ENCODE data around the gene PLSCR5.

Gene PLSCR5, protein sequence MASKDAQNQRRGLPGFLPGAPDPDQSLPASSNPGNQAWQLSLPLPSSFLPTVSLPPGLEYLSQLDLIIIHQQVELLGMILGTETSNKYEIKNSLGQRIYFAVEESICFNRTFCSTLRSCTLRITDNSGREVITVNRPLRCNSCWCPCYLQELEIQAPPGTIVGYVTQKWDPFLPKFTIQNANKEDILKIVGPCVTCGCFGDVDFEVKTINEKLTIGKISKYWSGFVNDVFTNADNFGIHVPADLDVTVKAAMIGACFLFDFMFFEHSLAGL

DNA sequence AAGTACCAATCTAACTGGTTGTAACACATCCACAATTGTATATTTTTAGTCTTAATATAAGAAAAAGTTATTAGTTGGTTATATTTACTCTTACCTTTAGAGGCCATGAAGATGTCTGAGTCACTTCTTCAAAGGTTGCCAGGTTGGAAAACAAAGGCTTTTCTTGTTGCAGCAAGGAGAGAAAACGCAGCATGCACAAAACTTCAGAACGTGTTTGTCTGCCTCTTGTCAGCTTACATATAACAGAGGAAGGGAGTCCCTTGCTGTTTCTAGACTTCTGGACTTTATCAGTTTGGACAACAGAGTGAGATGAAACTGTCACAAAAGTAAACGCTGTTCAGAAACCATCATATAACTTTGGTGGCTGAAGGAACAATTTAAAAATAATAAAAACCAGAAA is at the start of gene PLSCR5:
Gene PLSCR5, minus strand, starts transcription at position 241 of the 400 bp plus-strand sequence. Its CDS starts 134 bp downstream, at position 107.
- Mint-ChIP-seq H3K27me3 (peaks cover 20% of the 10 kb centered on the region), H3K9me3 (no peaks in the 10 kb centered on the region), H3K4me1 (no peaks in the 10 kb centered on the region), H3K4me3 (no peak within 1 kb of the TSS), H3K36me3 (no peaks in the 10 kb centered on the region), H3K27ac (no peak within 1 kb of the TSS)
- ATAC-seq = no peak

DNA sequence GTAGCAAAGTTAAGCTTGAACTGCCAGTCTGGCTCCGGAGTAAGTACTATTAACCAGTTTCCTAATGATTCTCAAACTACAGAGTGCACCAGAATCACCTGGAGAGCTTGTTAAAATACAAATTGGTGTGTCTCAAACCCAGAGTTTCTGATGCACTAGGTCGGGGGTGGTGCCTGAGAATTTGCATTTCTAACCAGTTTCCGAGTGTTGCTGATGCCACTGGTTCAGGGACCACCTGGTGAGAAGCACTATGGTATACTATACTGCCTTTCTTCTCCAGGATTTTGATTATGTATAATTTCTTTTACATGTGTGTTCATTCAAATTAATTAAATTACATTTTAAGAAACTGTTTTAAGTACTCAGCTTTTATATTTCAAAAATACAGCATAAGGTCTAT is 48.8 kb upstream of the PLSCR5 start:
- Mint-ChIP-seq H3K27ac (no peak overlapping the region), H3K36me3 (no peaks in the 10 kb centered on the region), H3K9me3 (no peaks in the 10 kb centered on the region), H3K4me1 (no peaks in the 10 kb centered on the region), H3K4me3 (no peak overlapping the region), H3K27me3 (no peaks in the 10 kb centered on the region)
- ATAC-seq = no peak

DNA sequence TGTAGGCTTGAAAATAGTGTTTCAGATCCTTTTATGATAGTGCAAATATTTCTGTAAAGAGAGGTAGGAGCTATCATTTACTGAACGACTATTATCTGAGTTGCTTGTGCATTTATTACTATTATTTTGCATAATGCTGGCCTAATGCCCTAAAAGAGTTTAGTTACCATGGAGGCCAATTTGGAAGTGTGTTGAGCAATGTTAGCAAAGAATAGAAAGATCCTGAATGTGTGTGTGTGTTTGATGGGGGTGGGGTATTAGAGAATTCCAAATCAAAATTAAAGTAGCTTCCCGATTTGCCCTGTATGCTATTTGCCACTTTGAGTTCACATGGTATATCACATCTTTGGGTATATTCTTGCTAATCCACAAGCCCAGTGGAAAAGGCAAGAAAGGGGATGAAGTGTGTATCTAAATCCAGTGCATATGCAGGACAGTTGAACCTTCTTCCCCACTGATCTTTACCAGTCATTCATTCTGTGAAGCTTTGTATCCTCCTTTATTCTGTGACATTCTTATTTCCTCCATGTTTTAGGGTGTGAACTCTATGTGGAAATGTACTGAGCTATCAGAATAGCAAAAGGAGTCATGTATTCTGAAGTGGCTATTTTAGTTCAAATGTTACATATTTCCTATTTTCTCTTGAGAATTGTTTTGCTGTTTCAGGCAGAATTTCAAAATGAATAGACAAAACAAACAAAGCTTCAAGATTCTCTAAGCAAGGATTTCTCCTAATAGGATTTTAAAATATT is 45.7 kb upstream of the PLSCR5 start:
- Mint-ChIP-seq H3K9me3 (no peaks in the 10 kb centered on the region), H3K36me3 (no peaks in the 10 kb centered on the region), H3K27ac (no peak overlapping the region), H3K4me1 (no peaks in the 10 kb centered on the region), H3K27me3 (no peaks in the 10 kb centered on the region), H3K4me3 (no peak overlapping the region)
- ATAC-seq = no peak

DNA sequence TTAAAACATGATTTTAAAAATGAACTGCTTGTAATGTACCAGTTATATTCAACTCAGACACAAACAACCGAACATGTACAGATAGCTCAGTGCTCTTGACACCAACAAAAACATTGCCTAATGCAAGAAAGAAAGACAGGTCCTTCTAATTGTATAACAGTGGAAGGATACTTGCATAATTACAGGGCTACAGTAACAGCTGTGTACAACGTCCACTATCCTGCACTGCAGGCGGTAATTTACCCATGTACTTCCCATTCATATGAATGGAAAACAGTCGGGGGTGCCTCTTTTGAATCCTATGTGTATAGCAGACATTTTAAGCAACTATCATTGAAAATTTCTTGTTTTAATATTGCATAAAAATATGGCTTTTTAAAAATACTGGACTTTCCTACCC is 41.1 kb upstream of the PLSCR5 start:
- no peak overlapping the region for H3K4me3 Mint-ChIP-seq
- ATAC-seq = no peak
- no peak overlapping the region for H3K27ac Mint-ChIP-seq
- no peaks in the 10 kb centered on the region for H3K27me3 Mint-ChIP-seq
- no peaks in the 10 kb centered on the region for H3K4me1 Mint-ChIP-seq
- no peaks in the 10 kb centered on the region for H3K36me3 Mint-ChIP-seq
- no peaks in the 10 kb centered on the region for H3K9me3 Mint-ChIP-seq

DNA sequence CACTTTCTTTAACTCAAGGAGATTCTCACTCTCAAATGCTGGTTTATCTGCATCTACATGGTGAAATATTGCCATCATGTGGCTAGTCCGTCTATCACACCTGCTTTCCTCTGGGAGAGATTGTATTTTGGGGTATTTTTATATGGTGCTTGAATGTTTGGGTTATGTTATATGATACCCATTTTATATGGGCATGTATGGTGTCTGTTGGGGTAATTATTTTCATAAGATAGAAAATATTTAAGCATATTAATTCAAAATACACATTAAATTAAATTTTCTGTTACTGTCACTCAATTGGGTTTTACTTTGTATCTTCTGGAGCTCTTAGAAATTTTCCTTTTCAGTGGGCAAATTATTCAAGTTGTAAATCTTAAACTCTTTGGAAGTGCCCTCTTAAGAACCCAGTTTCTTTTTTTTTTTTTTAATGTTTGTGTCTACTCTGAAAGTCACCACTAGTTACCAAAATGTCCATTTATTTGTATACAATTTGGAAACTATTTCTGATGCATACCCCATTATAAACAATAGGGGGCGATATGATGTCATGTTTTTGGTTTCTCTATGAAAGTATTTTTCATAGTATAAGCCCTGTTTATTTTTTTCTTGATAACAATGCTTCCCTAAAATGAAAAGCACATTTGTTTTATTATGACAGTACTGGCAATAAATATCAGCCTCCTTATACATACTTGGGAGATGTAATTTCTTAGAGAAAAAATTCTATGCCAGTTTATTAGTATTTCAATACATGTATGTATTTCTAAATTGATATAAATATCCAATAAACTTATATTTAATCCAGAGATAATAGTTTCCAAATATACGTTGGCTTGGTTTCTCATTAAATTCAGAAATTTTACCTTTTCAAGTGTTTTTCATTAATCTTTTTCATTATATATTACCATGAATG is 36.1 kb upstream of the PLSCR5 start:
- Mint-ChIP-seq H3K9me3 (no peaks in the 10 kb centered on the region), H3K4me3 (no peak overlapping the region), H3K36me3 (no peaks in the 10 kb centered on the region), H3K4me1 (no peaks in the 10 kb centered on the region), H3K27ac (no peak overlapping the region), H3K27me3 (no peaks in the 10 kb centered on the region)
- no peak for ATAC-seq

DNA sequence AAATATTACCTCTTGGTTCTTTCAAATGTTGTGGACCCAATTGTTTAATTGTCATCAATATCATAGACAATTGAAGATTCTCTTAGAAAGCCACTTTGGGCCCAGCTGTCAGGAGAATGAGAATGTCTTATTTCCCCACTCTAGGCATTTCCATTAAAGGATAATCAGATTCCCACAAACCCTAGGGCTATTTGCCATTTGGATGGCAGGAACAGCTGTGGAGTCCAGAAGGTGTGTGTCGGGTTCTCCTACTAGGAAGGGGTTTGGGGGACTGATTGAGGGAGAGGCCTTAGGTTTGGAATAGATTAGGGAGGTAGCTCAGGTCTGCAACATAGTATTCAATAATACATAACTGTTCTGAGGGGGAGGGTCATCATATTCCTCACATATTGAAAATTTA is 35.2 kb upstream of the PLSCR5 start:
- no peaks in the 10 kb centered on the region for H3K27me3 Mint-ChIP-seq
- no peaks in the 10 kb centered on the region for H3K36me3 Mint-ChIP-seq
- no peak overlapping the region for H3K4me3 Mint-ChIP-seq

DNA sequence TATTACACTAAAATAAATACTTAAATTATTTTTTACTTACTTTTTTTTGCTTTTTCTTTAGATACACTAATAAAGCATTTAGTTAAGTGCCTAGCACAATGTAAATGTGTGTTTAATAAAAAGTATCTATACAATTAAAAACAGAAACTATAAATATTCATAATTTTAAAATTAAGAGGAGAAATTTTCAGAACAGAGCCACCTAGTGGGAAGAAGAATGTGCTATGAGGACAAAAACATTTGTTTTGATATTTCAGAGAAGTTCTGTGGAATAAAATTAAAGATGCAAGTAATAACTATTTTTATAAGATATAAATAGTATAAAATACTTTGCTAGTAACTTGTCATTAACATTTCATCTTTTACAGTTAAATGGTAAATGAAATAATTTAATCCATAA is 33.6 kb upstream of the PLSCR5 start:
- H3K36me3 Mint-ChIP-seq = no peaks in the 10 kb centered on the region
- H3K27me3 Mint-ChIP-seq = no peaks in the 10 kb centered on the region
- no peaks in the 10 kb centered on the region for H3K9me3 Mint-ChIP-seq
- H3K4me3 Mint-ChIP-seq = no peak overlapping the region
- ATAC-seq = no peak
- H3K27ac Mint-ChIP-seq = no peak overlapping the region
- H3K4me1 Mint-ChIP-seq = no peaks in the 10 kb centered on the region

More for the DNA sequence above, 35.2 kb upstream of the PLSCR5 start:
- Mint-ChIP-seq H3K4me1 (no peaks in the 10 kb centered on the region), H3K9me3 (no peaks in the 10 kb centered on the region), H3K27ac (no peak overlapping the region)
- no peak for ATAC-seq

DNA sequence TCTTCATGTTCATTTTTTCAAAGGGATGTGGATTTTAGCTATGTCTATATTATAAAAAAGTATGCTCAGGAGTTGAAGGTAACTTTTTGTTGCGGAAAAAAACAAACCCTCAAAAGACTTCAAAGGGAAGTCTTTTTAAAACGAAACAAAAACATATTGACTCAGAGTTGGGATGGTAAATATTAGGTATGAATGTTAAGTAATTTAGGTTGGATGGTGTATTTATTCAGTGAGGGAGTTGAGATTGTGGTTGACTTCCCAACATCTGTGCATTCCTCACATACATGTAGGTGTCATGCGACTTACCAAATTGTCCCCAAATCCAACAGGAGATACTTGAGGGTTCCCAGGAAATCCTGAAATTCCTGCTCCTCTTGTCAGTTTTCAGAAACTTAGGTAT is 32.7 kb upstream of the PLSCR5 start:
- H3K27me3 Mint-ChIP-seq = no peaks in the 10 kb centered on the region
- no peaks in the 10 kb centered on the region for H3K9me3 Mint-ChIP-seq

DNA sequence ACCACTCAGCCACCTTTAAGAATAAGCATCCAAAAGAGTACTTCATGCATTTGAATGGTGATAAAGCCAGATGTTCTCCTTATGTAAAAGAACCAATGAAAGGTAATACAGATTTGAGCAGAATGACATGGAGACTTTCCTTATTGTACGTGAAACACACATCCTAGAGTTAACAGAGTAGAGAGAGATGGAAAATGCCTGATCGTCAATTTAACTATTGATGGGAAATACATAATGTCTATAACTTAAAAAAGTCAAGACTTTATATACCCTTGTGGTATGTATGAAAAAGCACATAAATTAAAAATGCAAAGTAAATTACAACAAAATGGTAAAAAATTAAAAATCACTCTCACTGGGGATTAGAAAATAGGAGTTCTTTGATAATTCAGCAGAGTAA is 31.7 kb upstream of the PLSCR5 start:
- ATAC-seq = no peak

More for the DNA sequence above, 32.7 kb upstream of the PLSCR5 start:
- Mint-ChIP-seq H3K4me1 (no peaks in the 10 kb centered on the region), H3K36me3 (no peaks in the 10 kb centered on the region), H3K4me3 (no peak overlapping the region), H3K27ac (no peak overlapping the region)
- ATAC-seq = no peak

DNA sequence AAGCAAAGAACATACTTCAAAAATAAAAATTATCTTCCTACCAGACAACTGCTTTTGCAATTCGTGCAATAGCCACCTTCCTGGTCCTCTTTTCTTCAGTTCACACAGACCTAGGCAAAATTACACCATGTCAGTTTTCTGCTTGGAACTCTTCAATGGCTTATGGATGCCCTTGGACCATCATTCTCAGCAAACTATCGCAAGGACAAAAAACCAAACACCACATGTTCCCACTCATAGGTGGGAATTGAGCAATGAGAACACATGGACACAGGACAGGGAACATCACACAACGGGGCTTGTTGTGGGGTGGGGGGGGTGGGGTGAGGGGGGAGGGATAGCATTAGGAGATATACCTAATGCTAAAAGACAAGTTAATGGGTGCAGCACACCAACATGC is 29.2 kb upstream of the PLSCR5 start:
- H3K27me3 Mint-ChIP-seq = no peaks in the 10 kb centered on the region
- H3K27ac Mint-ChIP-seq = no peak overlapping the region
- no peak overlapping the region for H3K4me3 Mint-ChIP-seq
- no peak for ATAC-seq
- H3K9me3 Mint-ChIP-seq = no peaks in the 10 kb centered on the region
- no peaks in the 10 kb centered on the region for H3K36me3 Mint-ChIP-seq
- no peaks in the 10 kb centered on the region for H3K4me1 Mint-ChIP-seq

More for the DNA sequence above, 31.7 kb upstream of the PLSCR5 start:
- Mint-ChIP-seq H3K36me3 (no peaks in the 10 kb centered on the region), H3K27ac (no peak overlapping the region), H3K4me3 (no peak overlapping the region), H3K4me1 (no peaks in the 10 kb centered on the region), H3K27me3 (no peaks in the 10 kb centered on the region), H3K9me3 (no peaks in the 10 kb centered on the region)

DNA sequence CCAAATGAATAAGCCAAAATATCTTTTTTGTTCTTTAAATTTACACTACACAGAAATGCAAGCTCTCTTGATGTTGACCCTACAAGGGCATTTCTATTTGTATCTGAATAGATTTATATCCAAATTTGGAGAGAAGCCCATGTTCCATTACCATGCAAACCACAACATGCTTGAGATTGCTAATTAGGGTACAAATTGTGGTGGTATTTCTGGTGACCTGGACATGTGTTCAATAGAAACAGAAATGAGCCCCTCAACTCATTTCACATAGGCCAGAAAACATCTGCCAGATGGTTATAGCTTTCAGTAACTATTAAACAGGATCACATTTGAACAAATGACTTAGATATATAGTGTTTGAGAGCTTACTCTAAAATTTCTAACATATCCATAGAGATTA is 23.5 kb upstream of the PLSCR5 start:
- Mint-ChIP-seq H3K27ac (no peak overlapping the region), H3K4me3 (no peak overlapping the region), H3K27me3 (no peaks in the 10 kb centered on the region), H3K36me3 (no peaks in the 10 kb centered on the region), H3K4me1 (peaks cover 9% of the 10 kb centered on the region), H3K9me3 (peaks cover 3% of the 10 kb centered on the region)
- ATAC-seq = no peak

DNA sequence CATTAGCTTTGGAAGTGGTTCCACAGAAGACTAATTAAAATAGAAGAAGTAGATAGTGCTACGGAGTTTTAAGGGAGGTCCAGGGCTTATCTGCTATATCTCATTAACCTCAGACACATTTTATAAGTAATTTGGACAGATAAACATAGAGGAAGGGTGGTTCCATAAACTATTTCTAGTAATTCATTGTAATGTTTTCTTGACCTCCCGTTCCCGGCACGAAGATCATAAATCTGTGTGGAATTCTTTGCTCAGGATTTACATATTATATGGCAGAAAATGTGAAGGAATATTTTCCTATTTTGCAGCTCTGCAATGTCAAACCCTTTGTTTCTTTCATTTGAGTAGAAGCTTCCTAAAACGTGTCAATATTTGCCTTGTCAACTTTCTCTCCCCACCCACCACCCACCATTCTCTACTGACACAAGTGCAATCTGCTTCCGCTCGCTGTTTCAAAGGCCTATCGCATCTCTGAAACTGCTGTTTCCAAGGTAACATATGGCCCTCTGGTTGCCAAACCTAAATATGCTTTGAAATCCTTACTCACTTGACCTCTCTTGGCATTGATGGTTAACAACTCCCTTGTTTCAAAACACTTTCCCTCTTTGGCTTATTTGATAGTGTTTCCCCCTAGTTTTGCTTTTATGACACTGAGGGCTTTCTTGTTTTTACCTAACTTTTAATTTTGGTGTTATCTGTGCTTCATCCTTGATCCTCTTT is 21.4 kb upstream of the PLSCR5 start:
- Mint-ChIP-seq H3K4me1 (peaks cover 9% of the 10 kb centered on the region), H3K27me3 (no peaks in the 10 kb centered on the region), H3K36me3 (no peaks in the 10 kb centered on the region), H3K9me3 (peaks cover 3% of the 10 kb centered on the region), H3K27ac (no peak overlapping the region), H3K4me3 (no peak overlapping the region)
- ATAC-seq = no peak

DNA sequence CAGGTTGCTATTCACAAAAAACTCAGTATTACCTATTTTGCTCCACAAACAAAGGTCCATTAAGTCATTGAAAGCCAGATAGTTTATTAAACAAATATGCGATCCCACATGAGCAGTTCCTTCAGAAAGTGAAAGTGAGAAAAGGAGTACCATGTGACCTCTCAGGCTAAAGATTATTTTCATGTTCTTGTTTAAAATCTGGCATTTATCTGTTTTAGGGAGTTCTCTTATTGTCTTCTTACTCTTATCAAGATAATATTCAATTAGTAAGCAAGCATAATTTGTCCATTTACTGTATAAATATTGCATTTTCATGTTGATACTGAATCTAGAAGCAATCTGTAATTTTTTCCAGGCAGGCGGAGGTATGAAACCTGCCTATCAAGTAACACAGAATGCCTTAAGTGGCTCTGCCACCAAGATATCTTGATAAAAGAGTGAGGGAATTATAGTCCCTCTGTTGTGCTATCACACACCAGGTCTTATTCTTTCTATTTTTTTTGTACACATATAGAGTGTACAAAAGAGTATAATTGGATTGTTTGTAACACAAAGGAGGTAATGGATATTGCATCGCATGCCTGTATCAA is 20.1 kb upstream of the PLSCR5 start:
- peak overlapping the region; percentile 64 for H3K27ac Mint-ChIP-seq
- ATAC-seq = no peak
- peaks cover 9% of the 10 kb centered on the region for H3K4me1 Mint-ChIP-seq
- peak overlapping the region; percentile 38 for H3K4me3 Mint-ChIP-seq
- H3K27me3 Mint-ChIP-seq = no peaks in the 10 kb centered on the region
- no peaks in the 10 kb centered on the region for H3K36me3 Mint-ChIP-seq
- peaks cover 3% of the 10 kb centered on the region for H3K9me3 Mint-ChIP-seq

DNA sequence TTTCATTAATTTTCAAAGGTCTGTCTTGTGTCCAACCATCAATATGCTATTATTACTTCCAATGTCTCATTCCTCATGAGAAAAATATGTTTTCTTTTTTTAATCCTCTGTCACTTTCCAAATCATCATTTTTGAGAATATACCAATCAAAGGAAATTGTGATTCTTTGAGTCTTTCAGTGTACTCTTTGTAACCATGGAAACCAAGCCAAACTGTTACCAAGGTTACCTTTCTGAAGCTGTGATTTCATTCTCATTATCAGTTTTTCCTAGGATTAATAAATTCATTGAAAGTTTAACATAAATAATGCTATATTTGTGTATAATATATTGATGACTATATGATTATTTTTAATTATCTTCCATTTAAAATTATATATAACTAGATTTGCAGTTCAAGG is 16.6 kb upstream of the PLSCR5 start:
- H3K36me3 Mint-ChIP-seq = no peaks in the 10 kb centered on the region
- no peak overlapping the region for H3K4me3 Mint-ChIP-seq
- H3K4me1 Mint-ChIP-seq = peaks cover 9% of the 10 kb centered on the region
- no peak overlapping the region for H3K27ac Mint-ChIP-seq
- ATAC-seq = no peak
- no peaks in the 10 kb centered on the region for H3K9me3 Mint-ChIP-seq
- H3K27me3 Mint-ChIP-seq = no peaks in the 10 kb centered on the region
